Measurements from ENCODE around the gene BDH1.

Gene BDH1

GRCh38 chr3:197490098-197491058 is 65.4 kb downstream of the BDH1 start:
- TF ChIP-seq SUZ12 (IDR thresholded peaks at IDR 0.05; ENCODE audit: extremely low read depth, insufficient read depth, insufficient read length) (no peak), YY1 (IDR thresholded peaks at IDR 0.05; ENCODE audit: insufficient read depth, insufficient read length) (no peak), ZNF274 (IDR thresholded peaks at IDR 0.05; ENCODE audit: low read depth, low read length) (no peak)
- H3K4me3 ChIP-seq (ENCODE audit: insufficient read length, low read depth): no peak overlapping the region
- peaks cover 3% of the 10 kb centered on the region; the same call in 1 of the 2 replicates for H3K9me3 ChIP-seq (ENCODE audit: insufficient read depth, low read length)
- DNase-seq (ENCODE audit: low read depth, low spot score): no peak
- H3K9ac ChIP-seq (ENCODE audit: insufficient read length, low read depth): no peak overlapping the region
- no peaks in the 10 kb centered on the region for H3K27me3 ChIP-seq (ENCODE audit: insufficient read depth, insufficient read length)
- no peaks in the 10 kb centered on the region for H3K4me1 ChIP-seq (ENCODE audit: insufficient read depth, insufficient read length)
- H3K36me3 ChIP-seq (ENCODE audit: insufficient read depth, insufficient read length, low read length): no peaks in the 10 kb centered on the region

GRCh38 chr3:197487911-197488391 is 67.8 kb downstream of the BDH1 start:
- Histone ChIP-seq H3K9me3 (ENCODE audit: insufficient read depth, low read length) (no peaks in the 10 kb centered on the region), H3K4me3 (ENCODE audit: insufficient read length, low read depth) (no peak overlapping the region), H3K4me1 (ENCODE audit: insufficient read depth, insufficient read length) (no peaks in the 10 kb centered on the region), H3K36me3 (ENCODE audit: insufficient read depth, insufficient read length, low read length) (no peaks in the 10 kb centered on the region), H3K9ac (ENCODE audit: insufficient read length, low read depth) (no peak overlapping the region), H3K27me3 (ENCODE audit: insufficient read depth, insufficient read length) (no peaks in the 10 kb centered on the region)
- no peak for DNase-seq (ENCODE audit: low read depth, low spot score)
- TF ChIP-seq ZNF274 (IDR thresholded peaks at IDR 0.05; ENCODE audit: low read depth, low read length) (no peak), YY1 (IDR thresholded peaks at IDR 0.05; ENCODE audit: insufficient read depth, insufficient read length) (no peak)

GRCh38 chr3:197486861-197487260 is 68.9 kb downstream of the BDH1 start:
- peaks cover 6% of the 10 kb centered on the region for H3K4me1 ChIP-seq (ENCODE audit: insufficient read depth, insufficient read length)
- DNase-seq (ENCODE audit: low read depth, low spot score): no peak
- no peaks in the 10 kb centered on the region for H3K36me3 ChIP-seq (ENCODE audit: insufficient read depth, insufficient read length, low read length)
- H3K27me3 ChIP-seq (ENCODE audit: insufficient read depth, insufficient read length): no peaks in the 10 kb centered on the region
- no peak for TF ChIP-seq YY1 (IDR thresholded peaks at IDR 0.05; ENCODE audit: insufficient read depth, insufficient read length)
- TF ChIP-seq SUZ12 (IDR thresholded peaks at IDR 0.05; ENCODE audit: extremely low read depth, insufficient read depth, insufficient read length): no peak
- no peak for TF ChIP-seq ZNF274 (IDR thresholded peaks at IDR 0.05; ENCODE audit: low read depth, low read length)
- no peak overlapping the region for H3K4me3 ChIP-seq (ENCODE audit: insufficient read length, low read depth)
- H3K9me3 ChIP-seq (ENCODE audit: insufficient read depth, low read length): no peaks in the 10 kb centered on the region
- no peak overlapping the region for H3K9ac ChIP-seq (ENCODE audit: insufficient read length, low read depth)

- no peak overlapping the region for H3K4me3 ChIP-seq (ENCODE audit: insufficient read length, low read depth)
- H3K9ac ChIP-seq (ENCODE audit: insufficient read length, low read depth): no peak overlapping the region
- no peak for TF ChIP-seq ZNF274 (IDR thresholded peaks at IDR 0.05; ENCODE audit: low read depth, low read length)
- no peak for TF ChIP-seq SUZ12 (IDR thresholded peaks at IDR 0.05; ENCODE audit: extremely low read depth, insufficient read depth, insufficient read length)
- no peak for TF ChIP-seq YY1 (IDR thresholded peaks at IDR 0.05; ENCODE audit: insufficient read depth, insufficient read length)
- H3K4me1 ChIP-seq (ENCODE audit: insufficient read depth, insufficient read length): peaks cover 6% of the 10 kb centered on the region
- no peaks in the 10 kb centered on the region for H3K9me3 ChIP-seq (ENCODE audit: insufficient read depth, low read length)
- H3K36me3 ChIP-seq (ENCODE audit: insufficient read depth, insufficient read length, low read length): no peaks in the 10 kb centered on the region
- H3K27me3 ChIP-seq (ENCODE audit: insufficient read depth, insufficient read length): no peaks in the 10 kb centered on the region
- DNase-seq (ENCODE audit: low read depth, low spot score): no peak
These were observed 70.6 kb downstream of the BDH1 start for GRCh38 chr3:197485143-197485542.

- Histone ChIP-seq H3K9me3 (ENCODE audit: insufficient read depth, low read length) (no peaks in the 10 kb centered on the region), H3K4me3 (ENCODE audit: insufficient read length, low read depth) (no peak overlapping the region), H3K27me3 (ENCODE audit: insufficient read depth, insufficient read length) (no peaks in the 10 kb centered on the region), H3K9ac (ENCODE audit: insufficient read length, low read depth) (no peak overlapping the region), H3K36me3 (ENCODE audit: insufficient read depth, insufficient read length, low read length) (no peaks in the 10 kb centered on the region), H3K4me1 (ENCODE audit: insufficient read depth, insufficient read length) (peaks cover 6% of the 10 kb centered on the region)
- DNase-seq (ENCODE audit: low read depth, low spot score): no peak
- no peak for TF ChIP-seq YY1 (IDR thresholded peaks at IDR 0.05; ENCODE audit: insufficient read depth, insufficient read length)
- TF ChIP-seq ZNF274 (IDR thresholded peaks at IDR 0.05; ENCODE audit: low read depth, low read length): no peak
- TF ChIP-seq SUZ12 (IDR thresholded peaks at IDR 0.05; ENCODE audit: extremely low read depth, insufficient read depth, insufficient read length): no peak
These were observed 71.4 kb downstream of the BDH1 start for GRCh38 chr3:197484204-197484901.

GRCh38 chr3:197482001-197482400 is 73.8 kb downstream of the BDH1 start:
- no peak for TF ChIP-seq ZNF274 (IDR thresholded peaks at IDR 0.05; ENCODE audit: low read depth, low read length)
- no peak for TF ChIP-seq SUZ12 (IDR thresholded peaks at IDR 0.05; ENCODE audit: extremely low read depth, insufficient read depth, insufficient read length)
- no peak for TF ChIP-seq YY1 (IDR thresholded peaks at IDR 0.05; ENCODE audit: insufficient read depth, insufficient read length)
- peaks cover 10% of the 10 kb centered on the region for H3K4me1 ChIP-seq (ENCODE audit: insufficient read depth, insufficient read length)
- H3K36me3 ChIP-seq (ENCODE audit: insufficient read depth, insufficient read length, low read length): no peaks in the 10 kb centered on the region
- no peak overlapping the region for H3K4me3 ChIP-seq (ENCODE audit: insufficient read length, low read depth)
- DNase-seq (ENCODE audit: low read depth, low spot score): peak; percentile 46
- H3K9me3 ChIP-seq (ENCODE audit: insufficient read depth, low read length): no peaks in the 10 kb centered on the region
- H3K27me3 ChIP-seq (ENCODE audit: insufficient read depth, insufficient read length): no peaks in the 10 kb centered on the region
- no peak overlapping the region for H3K9ac ChIP-seq (ENCODE audit: insufficient read length, low read depth)

- no peak for TF ChIP-seq SUZ12 (IDR thresholded peaks at IDR 0.05; ENCODE audit: extremely low read depth, insufficient read depth, insufficient read length)
- TF ChIP-seq ZNF274 (IDR thresholded peaks at IDR 0.05; ENCODE audit: low read depth, low read length): no peak
- TF ChIP-seq YY1 (IDR thresholded peaks at IDR 0.05; ENCODE audit: insufficient read depth, insufficient read length): no peak
These were observed 75.4 kb downstream of the BDH1 start for GRCh38 chr3:197480320-197480719.

More at GRCh38 chr3:197480320-197480719, 75.4 kb downstream of the BDH1 start:
- no peaks in the 10 kb centered on the region for H3K36me3 ChIP-seq (ENCODE audit: insufficient read depth, insufficient read length, low read length)
- H3K9me3 ChIP-seq (ENCODE audit: insufficient read depth, low read length): no peaks in the 10 kb centered on the region
- H3K4me1 ChIP-seq (ENCODE audit: insufficient read depth, insufficient read length): peaks cover 10% of the 10 kb centered on the region
- H3K27me3 ChIP-seq (ENCODE audit: insufficient read depth, insufficient read length): no peaks in the 10 kb centered on the region
- no peak overlapping the region for H3K4me3 ChIP-seq (ENCODE audit: insufficient read length, low read depth)
- no peak overlapping the region for H3K9ac ChIP-seq (ENCODE audit: insufficient read length, low read depth)
- no peak for DNase-seq (ENCODE audit: low read depth, low spot score)

Data from NT2/D1 (cell line).